AG09309 (cell line): Measurements from ENCODE around the gene RETN.

Experiments used
- DNase-seq: peaks from one replicate; pipeline ENCODE4 v3.0.0-alpha.2; 2010; ENCODE audit warnings: low read depth
- H3K4me3 ChIP-seq: 2 replicates; pipeline ENCODE4 v1.5.1; 2011; ENCODE audit warnings: mild to moderate bottlenecking, low read depth, low read length, moderate library complexity; ENCODE audit not compliant: control insufficient read depth
- CTCF ChIP-seq: IDR thresholded peaks from 2 replicates; pipeline ENCODE4 v1.5.1; 2011; ENCODE audit warnings: mild to moderate bottlenecking, low read depth, low read length, inconsistent platforms; ENCODE audit not compliant: insufficient read depth, control insufficient read depth; ENCODE audit errors: missing control alignments

RETN gene

GRCh38 chr19:7661744-7662538 lies 6.9 kb upstream of the RETN start:
- TF ChIP-seq CTCF, result no peak
- H3K4me3 ChIP-seq, result no peak overlapping the region
- no peak for DNase-seq

- H3K4me3 ChIP-seq, result no peak overlapping the region
- no peak for TF ChIP-seq CTCF
- no peak for DNase-seq
These were observed 6.2 kb upstream of the RETN start for GRCh38 chr19:7662657-7663056.

GRCh38 chr19:7663706-7664105 lies 5.1 kb upstream of the RETN start:
- no peak for DNase-seq
- no peak overlapping the region for H3K4me3 ChIP-seq
- TF ChIP-seq CTCF, result no peak

DNA sequence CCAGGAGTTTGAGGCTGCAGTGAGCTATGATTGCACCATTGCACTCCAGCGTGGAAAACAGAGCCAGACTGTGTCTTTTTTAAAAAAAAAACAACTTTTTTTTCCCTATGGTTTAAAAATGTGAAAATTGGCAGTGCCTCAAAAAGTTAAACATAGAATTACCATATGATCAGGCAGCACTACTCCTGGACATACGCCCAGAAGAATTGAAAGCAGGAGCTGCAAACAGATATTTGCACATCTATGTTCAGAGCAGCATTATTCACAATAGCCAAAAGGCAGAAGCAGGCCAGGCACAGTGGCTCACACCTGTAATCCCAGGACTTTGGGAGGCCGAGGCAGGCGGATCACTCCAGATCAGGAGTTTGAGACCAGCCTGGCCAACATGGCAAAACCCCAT lies 3.8 kb upstream of the RETN start:
- H3K4me3 ChIP-seq, result no peak overlapping the region
- TF ChIP-seq CTCF, result no peak
- no peak for DNase-seq

- no peak for TF ChIP-seq CTCF
- no peak overlapping the region for H3K4me3 ChIP-seq
These were observed 792 bp downstream of the RETN start for GRCh38 chr19:7669641-7670040.

GRCh38 chr19:7670150-7670783 lies 1.4 kb downstream of the RETN start:
- DNase-seq, result no peak
- no peak for TF ChIP-seq CTCF
- no peak overlapping the region for H3K4me3 ChIP-seq

More at GRCh38 chr19:7669641-7670040, 792 bp downstream of the RETN start:
- no peak for DNase-seq
